H9 (cell line): ENCODE results near the gene CDKN2D. TPM values are rescaled to one million over a fixed set of nuclear protein-coding genes. Genes with fewer than 3 reads are reported as not detected.

Experiments
- DNase-seq: peaks from one replicate; pipeline ENCODE4 v3.0.0-alpha.2; 2017
- H2AFZ ChIP-seq: one replicate; pipeline ENCODE4 v1.6.1; 2013; ENCODE audit warnings: mild to moderate bottlenecking, low read length, control low read depth, moderate library complexity
- H2AK5ac ChIP-seq: 2 replicates; pipeline ENCODE4 v1.6.1; 2013; ENCODE audit warnings: low read length, control low read depth, mixed read lengths; ENCODE audit not compliant: insufficient read length
- H2BK120ac ChIP-seq: one replicate; pipeline ENCODE4 v1.6.1; 2013; ENCODE audit warnings: low read depth, mild to moderate bottlenecking, low read length, control low read depth, inconsistent platforms; ENCODE audit not compliant: poor library complexity, severe bottlenecking
- H2BK12ac ChIP-seq: 2 replicates; pipeline ENCODE4 v1.6.1; 2013; ENCODE audit warnings: low read length, control low read depth, mixed read lengths, low read depth; ENCODE audit not compliant: insufficient read length
- H2BK15ac ChIP-seq: 2 replicates; pipeline ENCODE4 v1.6.1; 2013; ENCODE audit warnings: low read depth, low read length, control low read depth
- H2BK20ac ChIP-seq: one replicate; pipeline ENCODE4 v1.6.1; 2013; ENCODE audit warnings: low read depth, mild to moderate bottlenecking, low read length, control low read depth, inconsistent platforms; ENCODE audit not compliant: poor library complexity, severe bottlenecking
- H2BK5ac ChIP-seq: 2 replicates; pipeline ENCODE4 v1.6.1; 2013; ENCODE audit warnings: low read length, control low read depth, mixed read lengths; ENCODE audit not compliant: insufficient read length
- H3K14ac ChIP-seq: 2 replicates; pipeline ENCODE4 v1.6.1; 2013; ENCODE audit warnings: low read length, control low read depth; ENCODE audit not compliant: insufficient read depth
- H3K18ac ChIP-seq: 2 replicates; pipeline ENCODE4 v1.6.1; 2013; ENCODE audit warnings: low read depth, mild to moderate bottlenecking, mixed read lengths, low read length, control low read depth; ENCODE audit not compliant: insufficient read length
- H3K23ac ChIP-seq: 2 replicates; pipeline ENCODE4 v1.6.1; 2013; ENCODE audit warnings: low read length, control low read depth, mixed read lengths, low read depth; ENCODE audit not compliant: insufficient read length
- H3K23me2 ChIP-seq: 2 replicates; pipeline ENCODE4 v1.6.1; 2013; ENCODE audit warnings: low read depth, mild to moderate bottlenecking, mixed read lengths, low read length, control low read depth; ENCODE audit not compliant: insufficient read length, poor library complexity, severe bottlenecking
- H3K27ac ChIP-seq: 2 replicates; pipeline ENCODE4 v1.5.1; 2013; ENCODE audit warnings: low read length, control low read depth, mixed read lengths, low read depth; ENCODE audit not compliant: insufficient read length
- H3K27me3 ChIP-seq: 2 replicates; pipeline ENCODE4 v1.6.1; 2013; ENCODE audit warnings: low read length, control low read depth, inconsistent platforms; ENCODE audit not compliant: insufficient read depth
- H3K4ac ChIP-seq: 2 replicates; pipeline ENCODE4 v1.6.1; 2013; ENCODE audit warnings: low read depth, mild to moderate bottlenecking, control low read depth, inconsistent platforms, low read length, moderate library complexity
- H3K4me1 ChIP-seq: 2 replicates; pipeline ENCODE4 v1.6.1; 2013; ENCODE audit warnings: low read length, control low read depth, inconsistent platforms; ENCODE audit not compliant: insufficient read depth
- H3K4me2 ChIP-seq: 2 replicates; pipeline ENCODE4 v1.6.1; 2013; ENCODE audit warnings: low read length, control low read depth, mixed read lengths; ENCODE audit not compliant: insufficient read length, insufficient read depth
- H3K56ac ChIP-seq: 2 replicates; pipeline ENCODE4 v1.6.1; 2013; ENCODE audit warnings: low read depth, mild to moderate bottlenecking, mixed read lengths, low read length, control low read depth; ENCODE audit not compliant: insufficient read length
- H3K79me1 ChIP-seq: 2 replicates; pipeline ENCODE4 v1.6.1; 2013; ENCODE audit warnings: low read depth, mild to moderate bottlenecking, moderate library complexity, low read length, control low read depth, inconsistent platforms; ENCODE audit not compliant: insufficient read depth, poor library complexity, severe bottlenecking
- H3K79me2 ChIP-seq: 2 replicates; pipeline ENCODE4 v1.6.1; 2013; ENCODE audit warnings: low read length, control low read depth, inconsistent platforms; ENCODE audit not compliant: insufficient read depth
- H3K9ac ChIP-seq: 2 replicates; pipeline ENCODE4 v1.6.1; 2013; ENCODE audit warnings: low read length, control low read depth, mixed read lengths; ENCODE audit not compliant: insufficient read length; ENCODE audit errors: extremely low read depth
- H3K9me3 ChIP-seq: one replicate; pipeline ENCODE4 v1.6.1; 2013; ENCODE audit warnings: low read depth, low read length, inconsistent platforms; ENCODE audit not compliant: control insufficient read depth
- H3T11ph ChIP-seq: one replicate; pipeline ENCODE4 v1.6.1; 2013; ENCODE audit warnings: mild to moderate bottlenecking, low read length, control low read depth, inconsistent platforms
- H4K20me1 ChIP-seq: one replicate; pipeline ENCODE4 v1.6.1; 2013; ENCODE audit not compliant: control insufficient read depth, insufficient read length, insufficient read depth
- H4K5ac ChIP-seq: 2 replicates; pipeline ENCODE4 v1.6.1; 2013; ENCODE audit warnings: low read depth, mild to moderate bottlenecking, mixed read lengths, low read length, control low read depth; ENCODE audit not compliant: insufficient read length
- H4K8ac ChIP-seq: replicated peaks from 2 replicates; pipeline ENCODE4 v1.6.1; 2013; ENCODE audit warnings: low read length, control low read depth, mixed read lengths, low read depth; ENCODE audit not compliant: insufficient read length
- H4K91ac ChIP-seq: 2 replicates; pipeline ENCODE4 v1.6.1; 2013; ENCODE audit warnings: low read depth, mild to moderate bottlenecking, moderate library complexity, mixed read lengths, low read length, control low read depth; ENCODE audit not compliant: insufficient read length
- H3K27ac Mint-ChIP-seq, 3 experiments: 2 replicates in 2 of 3; 3 replicates in 1 of 3; pipeline ENCODE4 v1.8.0; 2020 to 2021; ENCODE audit warnings: mixed read lengths in 3 of 3, mild to moderate bottlenecking in 1 of 3, moderate library complexity in 1 of 3
- H3K27me3 Mint-ChIP-seq: 2 replicates; pipeline ENCODE4 v1.8.0; 2021; ENCODE audit warnings: low read depth, mild to moderate bottlenecking, moderate library complexity, mixed read lengths
- H3K36me3 Mint-ChIP-seq, 3 experiments: 2 replicates in 2 of 3; 3 replicates in 1 of 3; pipeline ENCODE4 v1.8.0; 2020 to 2021; ENCODE audit warnings: low read depth in 3 of 3, mixed read lengths in 3 of 3; ENCODE audit not compliant: insufficient read depth in 1 of 3
- H3K4me1 Mint-ChIP-seq, 2 experiments: 2 replicates each; pipeline ENCODE4 v1.8.0; 2020; ENCODE audit warnings: mixed read lengths in 2 of 2
- H3K4me3 Mint-ChIP-seq, 2 experiments: 2 replicates in 1 of 2; 3 replicates in 1 of 2; pipeline ENCODE4 v1.8.0; 2020 to 2021; ENCODE audit warnings: mild to moderate bottlenecking in 2 of 2, mixed read lengths in 2 of 2, moderate library complexity in 1 of 2
- H3K9me3 Mint-ChIP-seq, 2 experiments: 2 replicates in 1 of 2; 3 replicates in 1 of 2; pipeline ENCODE4 v1.8.0; 2020; ENCODE audit warnings: mild to moderate bottlenecking in 2 of 2, mixed read lengths in 2 of 2, moderate library complexity in 1 of 2
- WGBS: extraction: QIAGEN DNeasy Blood & Tissue Kit; methylation state at CpG from one replicate; pipeline ENCODE4 v1.1.7; 2013; ENCODE audit warnings: missing lambda C conversion rate, low lambda C conversion rate, mixed read lengths; ENCODE audit not compliant: insufficient read length; ENCODE audit errors: extremely low coverage; 5-methylcytosine and 5-hydroxymethylcytosine counted together
- total RNA-seq: library from RNA; stranded (reverse); gene quantifications from 2 replicates; pipeline ENCODE4 v1.2.1, GENCODE V29; 2021
- TF ChIP-seq, protein P1 (sequence below): fragments of 200-600 bp; sonication (generic); conservative IDR thresholded peaks from 3 replicates; pipeline ENCODE4 v1.8.0; 2021; ENCODE audit warnings: antibody characterized with exemption, mild to moderate bottlenecking

The CDKN2D gene
- total RNA-seq, 1 experiment from 2014 or later = 2.8 TPM

DNA sequence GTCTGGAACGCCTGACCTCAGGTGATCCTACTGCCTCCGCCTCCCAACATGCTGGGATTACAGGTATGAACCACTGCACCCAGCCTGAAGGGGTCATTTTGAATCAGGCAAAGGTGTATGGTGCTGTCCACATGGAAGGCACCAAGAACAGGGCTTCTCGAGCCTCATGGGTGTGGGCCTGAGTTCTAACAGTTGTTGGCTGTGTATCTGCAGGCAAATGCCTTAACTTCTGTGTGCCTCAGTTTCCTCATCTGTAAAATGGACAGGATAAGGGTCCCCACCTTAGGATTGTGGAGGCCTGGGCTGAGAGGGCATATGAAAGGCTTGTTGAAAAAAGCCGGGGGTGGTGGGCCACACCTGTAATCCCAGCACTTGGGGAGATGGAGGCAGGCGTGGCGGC, 9.2 kb upstream of the CDKN2D start:
- no peak overlapping the region for H3K4ac ChIP-seq
- no peak overlapping the region for H3T11ph ChIP-seq
- H2BK5ac ChIP-seq = no peak overlapping the region
- TF ChIP-seq, protein P1, sequence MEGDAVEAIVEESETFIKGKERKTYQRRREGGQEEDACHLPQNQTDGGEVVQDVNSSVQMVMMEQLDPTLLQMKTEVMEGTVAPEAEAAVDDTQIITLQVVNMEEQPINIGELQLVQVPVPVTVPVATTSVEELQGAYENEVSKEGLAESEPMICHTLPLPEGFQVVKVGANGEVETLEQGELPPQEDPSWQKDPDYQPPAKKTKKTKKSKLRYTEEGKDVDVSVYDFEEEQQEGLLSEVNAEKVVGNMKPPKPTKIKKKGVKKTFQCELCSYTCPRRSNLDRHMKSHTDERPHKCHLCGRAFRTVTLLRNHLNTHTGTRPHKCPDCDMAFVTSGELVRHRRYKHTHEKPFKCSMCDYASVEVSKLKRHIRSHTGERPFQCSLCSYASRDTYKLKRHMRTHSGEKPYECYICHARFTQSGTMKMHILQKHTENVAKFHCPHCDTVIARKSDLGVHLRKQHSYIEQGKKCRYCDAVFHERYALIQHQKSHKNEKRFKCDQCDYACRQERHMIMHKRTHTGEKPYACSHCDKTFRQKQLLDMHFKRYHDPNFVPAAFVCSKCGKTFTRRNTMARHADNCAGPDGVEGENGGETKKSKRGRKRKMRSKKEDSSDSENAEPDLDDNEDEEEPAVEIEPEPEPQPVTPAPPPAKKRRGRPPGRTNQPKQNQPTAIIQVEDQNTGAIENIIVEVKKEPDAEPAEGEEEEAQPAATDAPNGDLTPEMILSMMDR = no peak
- H3K79me1 ChIP-seq = peaks cover 2% of the 10 kb centered on the region
- H2AFZ ChIP-seq = no peak overlapping the region
- no peak overlapping the region for H2BK120ac ChIP-seq
- no peak overlapping the region for H3K56ac ChIP-seq
- no peak overlapping the region for H2BK12ac ChIP-seq
- H4K8ac ChIP-seq = no peak overlapping the region
- Mint-ChIP-seq H3K9me3 (no peaks in the 10 kb centered on the region; a peak in 1 of 5 replicates), H3K4me3 (no peak overlapping the region), H3K36me3 (peaks cover 16 to 62% (median 57%) of the 10 kb centered on the region in 3 experiments; a peak in 6 of 7 replicates), H3K27ac (no peak overlapping the region), H3K27me3 (no peaks in the 10 kb centered on the region), H3K4me1 (0 out of 4 replicates have a peak, but pooled peaks cover 0 to 2% of the 10 kb centered on the region in 2 experiments)
- H3K23ac ChIP-seq = no peak overlapping the region
- no peak overlapping the region for H3K14ac ChIP-seq
- WGBS = no CpG with 5 or more reads among the region's 6 CpGs
- H3K4me1 ChIP-seq = no peaks in the 10 kb centered on the region
- H2AK5ac ChIP-seq = no peak overlapping the region
- H3K4me2 ChIP-seq = no peak overlapping the region
- H3K18ac ChIP-seq = no peak overlapping the region
- no peak overlapping the region for H2BK20ac ChIP-seq
- no peak overlapping the region for H4K91ac ChIP-seq
- no peaks in the 10 kb centered on the region for H3K79me2 ChIP-seq
- H2BK15ac ChIP-seq = no peak overlapping the region
- no peak overlapping the region for H4K5ac ChIP-seq
- no peak overlapping the region for H3K9ac ChIP-seq
- H3K27me3 ChIP-seq = no peaks in the 10 kb centered on the region
- no peak overlapping the region for H3K27ac ChIP-seq
- no peaks in the 10 kb centered on the region for H4K20me1 ChIP-seq
- H3K9me3 ChIP-seq = no peaks in the 10 kb centered on the region
- H3K23me2 ChIP-seq = no peaks in the 10 kb centered on the region
- DNase-seq = no peak
